Ovary (tissue), 9 donors: ENCODE data around the gene TNK1. TPM values are rescaled to one million over a fixed set of nuclear protein-coding genes. Genes with fewer than 3 reads are reported as not detected.

Experiments used
- DNase-seq, 5 donors: peaks; one replicate each; pipeline ENCODE4 v3.0.0-alpha.2; 2019 to 2020
- H3K27ac ChIP-seq, 2 donors: fragments of 200-600 bp; one replicate each; pipeline versions ENCODE4 v1.5.1 to v1.8.0; 2019 to 2022
- H3K27me3 ChIP-seq: fragments of 200-600 bp; one replicate; pipeline ENCODE4 v1.8.0; 2022
- H3K36me3 ChIP-seq: fragments of 200-600 bp; sonication (generic); one replicate; pipeline ENCODE4 v1.5.1; 2019
- H3K4me1 ChIP-seq: one replicate; pipeline ENCODE4 v1.8.1; 2013; ENCODE audit warnings: mild to moderate bottlenecking, moderate library complexity; ENCODE audit not compliant: insufficient read depth
- H3K4me3 ChIP-seq: fragments of 200-600 bp; sonication (generic); one replicate; pipeline ENCODE4 v1.5.1; 2017
- H3K9me3 ChIP-seq, 2 donors: fragments of 200-600 bp in 1 of 2; sonication (generic) in 1 of 2; one replicate each; pipeline versions ENCODE4 v1.5.1 to v1.8.1; 2013 to 2019; ENCODE audit warnings: mild to moderate bottlenecking in 1 of 2, moderate library complexity in 1 of 2
- EP300 ChIP-seq: sonication (generic); formaldehyde crosslinking; IDR thresholded peaks from one replicate; pipeline ENCODE4 v1.6.1; 2017; ENCODE audit warnings: antibody characterized with exemption
- POLR2A ChIP-seq: fragments of 450-650 bp; IDR thresholded peaks from one replicate; pipeline ENCODE4 v1.6.1; 2017; ENCODE audit warnings: antibody characterized with exemption, mild to moderate bottlenecking, moderate library complexity
- WGBS, 3 donors: extraction: QIAGEN DNeasy Blood & Tissue Kit in 1 of 3; methylation state at CpG; one replicate each; pipeline versions ENCODE4 v1.1.5 to v1.1.7; 2013 to 2017; 5-methylcytosine and 5-hydroxymethylcytosine counted together
- intact Hi-C, 4 donors: fragments of 100-400 bp; cut with DNase I; formaldehyde crosslinking; loops; one replicate each; pipeline versions ENCODE4 v1.11.0 to v1.15.1; 2022 to 2023
- polyA plus RNA-seq, 2 donors: library from polyadenylated mRNA; stranded (reverse); fragments of 200-250 nt in 1 of 2; fragments of 350-450 nt in 1 of 2; fragmentation: Illumina TruSeq in 1 of 2; extraction: RNeasy Lipid Tissue Mini Kit (QIAGEN cat#74804) in 1 of 2; gene quantifications; one replicate each; pipeline ENCODE4 v1.2.3, GENCODE V29; 2013 to 2014
- total RNA-seq, 7 donors: library from RNA; depleted of rRNA in 2 of 7; stranded (reverse); fragments of >200 nt in 2 of 7; fragmentation: NEBNext Ultra II Directional in 3 of 7; extraction: Animal tissue kit (Norgen Biotek cat#: 25700) in 3 of 7; gene quantifications; one replicate each; pipeline versions ENCODE4 v1.1.0 to v1.2.4, GENCODE V29; 2016 to 2023
- TF ChIP-seq, protein P1 (sequence below), 3 donors: fragments of 450-650 bp in 2 of 3; fragments of 200-600 bp in 1 of 3; IDR thresholded peaks; one replicate each; pipeline versions ENCODE4 v1.5.1 to v1.8.0; 2016 to 2022; ENCODE audit warnings: antibody characterized with exemption in 3 of 3, mild to moderate bottlenecking in 1 of 3
- donor health status: DM: no; HTN: no; CAD: no; lungs with moderate emphysema.
- donor health status: DM: no; HTN: no; CAD: no.
- donor health status: Bipolar disorder and iron deficiency.
- donor health status: DM: yes; HTN: yes; CAD: no.
- donor health status: DM: no; HTN: no; CAD: no.
- donor health status: DM: yes; HTN: yes; CAD: no.

The TNK1 gene
- total and polyA plus RNA-seq, 9 donors = 0.85 to 8.3 (median 5.7) TPM

DNA sequence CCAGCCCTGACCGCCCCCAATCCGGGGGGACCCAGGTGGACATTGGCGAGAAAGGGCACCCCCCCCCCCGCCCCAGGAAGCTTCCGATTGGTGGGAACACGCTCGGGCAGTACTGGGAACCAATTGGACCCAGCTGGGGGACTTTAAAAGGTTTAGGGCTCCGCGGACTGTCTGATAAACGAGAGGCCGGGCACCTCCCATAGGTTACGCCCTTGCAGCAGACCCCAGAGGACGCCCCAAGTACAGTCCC lies 22.8 kb downstream of the TNK1 start:
- intact Hi-C loops = no loop called here
- no peaks in the 10 kb centered on the region for H3K36me3 ChIP-seq
- TF ChIP-seq EP300 (no peak), POLR2A (no peak)
- TF ChIP-seq, protein P1, sequence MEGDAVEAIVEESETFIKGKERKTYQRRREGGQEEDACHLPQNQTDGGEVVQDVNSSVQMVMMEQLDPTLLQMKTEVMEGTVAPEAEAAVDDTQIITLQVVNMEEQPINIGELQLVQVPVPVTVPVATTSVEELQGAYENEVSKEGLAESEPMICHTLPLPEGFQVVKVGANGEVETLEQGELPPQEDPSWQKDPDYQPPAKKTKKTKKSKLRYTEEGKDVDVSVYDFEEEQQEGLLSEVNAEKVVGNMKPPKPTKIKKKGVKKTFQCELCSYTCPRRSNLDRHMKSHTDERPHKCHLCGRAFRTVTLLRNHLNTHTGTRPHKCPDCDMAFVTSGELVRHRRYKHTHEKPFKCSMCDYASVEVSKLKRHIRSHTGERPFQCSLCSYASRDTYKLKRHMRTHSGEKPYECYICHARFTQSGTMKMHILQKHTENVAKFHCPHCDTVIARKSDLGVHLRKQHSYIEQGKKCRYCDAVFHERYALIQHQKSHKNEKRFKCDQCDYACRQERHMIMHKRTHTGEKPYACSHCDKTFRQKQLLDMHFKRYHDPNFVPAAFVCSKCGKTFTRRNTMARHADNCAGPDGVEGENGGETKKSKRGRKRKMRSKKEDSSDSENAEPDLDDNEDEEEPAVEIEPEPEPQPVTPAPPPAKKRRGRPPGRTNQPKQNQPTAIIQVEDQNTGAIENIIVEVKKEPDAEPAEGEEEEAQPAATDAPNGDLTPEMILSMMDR (IDR thresholded peaks at IDR 0.05) = no peak
- peaks cover 5% of the 10 kb centered on the region for H3K4me1 ChIP-seq
- no peaks in the 10 kb centered on the region for H3K27me3 ChIP-seq
- DNase-seq = no peak
- no peaks in the 10 kb centered on the region for H3K9me3 ChIP-seq
- WGBS, 3 donors = 0% methylated on average over 12 to 13 of the region's 13 CpGs
- peak overlapping the region; percentile 50 for H3K4me3 ChIP-seq
- peak overlapping the region; percentile 18 to 89 for H3K27ac ChIP-seq

- TF ChIP-seq POLR2A (peak; percentile 99), EP300 (peak; percentile 8)
- TF ChIP-seq, protein P1 (IDR thresholded peaks at IDR 0.05) = peak in 2 of 3 donors; percentile 35 to 46
- Histone ChIP-seq H3K4me3 (peak within 1 kb of the TSS; percentile 65), H3K36me3 (no peaks in the 10 kb centered on the region), H3K27ac (peak within 1 kb of the TSS; percentile 89 to 95), H3K9me3 (no peaks in the 10 kb centered on the region), H3K27me3 (no peaks in the 10 kb centered on the region), H3K4me1 (peaks cover 5% of the 10 kb centered on the region)
- peak; percentile 97 to 99 (median 98) for DNase-seq
- intact Hi-C loops = no loop called here
- WGBS, 3 donors = 0 to 1% (median 0%) methylated on average over 49 of the region's 49 CpGs
Measured at GRCh38 chr17:7403977-7404736, 23.3 kb downstream of the TNK1 start, which contains the start of gene TMEM256. TMEM256 (minus strand) TSS chr17:7404097; CDS start chr17:7404084, 13 bp downstream.

DNA sequence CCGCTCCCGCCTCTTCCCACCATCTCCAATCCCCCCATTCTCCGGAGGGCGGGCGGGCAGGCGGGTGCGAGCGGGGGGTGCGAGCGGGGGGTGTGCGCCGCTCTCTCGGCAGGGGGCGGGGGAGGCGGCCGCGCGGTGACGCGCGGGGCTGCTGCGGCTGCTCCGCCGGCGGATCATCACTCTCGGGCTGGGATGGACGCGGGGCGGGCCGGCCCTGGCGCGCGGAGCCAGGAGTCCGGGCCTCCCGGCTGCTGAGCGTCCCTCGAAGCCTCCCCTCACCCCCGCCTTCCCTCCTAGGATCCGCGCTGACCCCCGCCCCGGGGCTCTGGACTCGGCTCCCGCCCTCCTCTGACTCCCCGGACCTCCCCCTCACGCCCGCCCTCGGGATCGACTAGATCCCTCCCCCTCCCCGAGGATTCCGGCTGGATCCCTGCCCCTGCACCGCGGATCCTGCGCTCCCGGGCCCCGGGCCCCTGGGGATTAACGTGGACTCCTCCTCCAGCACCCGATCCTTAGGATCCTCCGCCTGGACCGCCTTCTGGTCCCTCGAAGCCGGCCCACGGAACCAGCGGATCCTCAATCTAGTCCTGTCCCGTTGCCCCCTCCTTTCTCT lies 24.0 kb downstream of the TNK1 start:
- intact Hi-C loops = loop anchor here in 1 of 4 donors (5.0 kb wide), 1 partner anchor 58 kb away; no protein-coding TSS in a partner anchor
- Histone ChIP-seq H3K27ac (peak overlapping the region; percentile 89 to 95), H3K27me3 (no peaks in the 10 kb centered on the region), H3K9me3 (no peaks in the 10 kb centered on the region), H3K4me3 (peak overlapping the region; percentile 65), H3K4me1 (peaks cover 5% of the 10 kb centered on the region), H3K36me3 (no peaks in the 10 kb centered on the region)
- TF ChIP-seq, protein P1 (IDR thresholded peaks at IDR 0.05) = peak in 2 of 3 donors; percentile 20 to 27
- TF ChIP-seq EP300 = no peak
- TF ChIP-seq POLR2A = peak; percentile 70
- WGBS, 3 donors = 0 to 1% (median 0%) methylated on average over 25 to 65 of the region's 65 CpGs
- DNase-seq = peak in 2 of 5 donors; percentile 80 to 86

DNA sequence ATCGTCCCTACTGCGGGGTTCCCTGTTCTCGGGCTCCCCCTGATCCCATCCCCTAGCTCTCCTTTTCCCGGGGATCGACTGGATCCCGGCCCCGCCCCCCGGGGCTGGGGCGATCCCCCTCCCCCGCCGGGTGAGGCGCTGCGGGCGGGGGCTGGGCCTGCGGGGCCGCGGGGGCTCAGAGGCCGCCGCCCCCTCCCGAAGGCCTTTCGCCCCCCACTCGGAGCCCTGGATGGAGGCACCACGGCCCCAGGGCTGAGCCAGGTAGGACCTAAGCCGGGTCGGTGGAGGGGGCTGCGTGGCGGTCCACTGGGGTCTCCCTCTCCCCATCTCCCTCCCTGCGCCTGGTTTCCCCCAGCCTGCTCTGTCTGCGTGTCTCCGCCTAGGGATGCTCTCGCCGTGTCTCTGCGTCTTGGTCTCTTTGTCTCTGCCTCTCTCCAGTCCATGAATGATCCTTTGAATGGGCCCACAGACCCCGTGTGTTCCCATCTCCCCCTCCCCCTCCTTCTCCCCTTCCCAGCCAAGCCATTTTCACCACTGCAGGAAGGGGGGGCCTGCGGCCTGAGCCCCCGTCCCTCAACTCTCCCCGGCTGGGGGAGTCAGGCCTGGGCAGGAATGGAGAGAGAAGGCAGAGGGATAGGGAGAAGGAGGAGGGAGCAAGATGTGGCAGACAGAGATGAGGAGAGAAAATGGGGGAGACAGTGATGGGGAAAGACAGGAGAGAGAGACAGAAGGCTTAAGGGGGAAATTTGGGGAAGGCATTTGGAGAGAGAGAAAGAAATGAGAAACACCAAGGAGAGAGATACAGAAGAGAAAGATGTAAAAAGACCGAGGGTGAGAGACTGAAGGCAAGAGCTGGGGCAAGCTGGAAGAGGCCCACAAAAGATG lies 24.7 kb downstream of the TNK1 start:
- no peaks in the 10 kb centered on the region for H3K36me3 ChIP-seq
- WGBS, 3 donors = 2 to 6% (median 5%) methylated on average over 24 to 38 of the region's 38 CpGs
- peak in 4 of 5 donors; percentile 46 to 72 (median 60) for DNase-seq
- peak overlapping the region; percentile 89 to 95 for H3K27ac ChIP-seq
- TF ChIP-seq POLR2A (peak; percentile 10), EP300 (no peak)
- H3K9me3 ChIP-seq = no peaks in the 10 kb centered on the region
- intact Hi-C loops = loop anchor here in 1 of 4 donors (5.0 kb wide), 1 partner anchor 58 kb away; no protein-coding TSS in a partner anchor
- peaks cover 5% of the 10 kb centered on the region for H3K4me1 ChIP-seq
- H3K4me3 ChIP-seq = peak overlapping the region; percentile 65
- no peaks in the 10 kb centered on the region for H3K27me3 ChIP-seq
